Measurements from ENCODE around the gene CYB5A.

GRCh38 chr18:74336656-74337055 lies 44.9 kb upstream of the CYB5A start:
- no peak for TF ChIP-seq CTCF (IDR thresholded peaks at IDR 0.05)
- no peak for TF ChIP-seq POLR2A (IDR thresholded peaks at IDR 0.05)
